WTC11 (cell line): ENCODE results near the gene TBC1D21.

Source experiments
- ATF2 ChIP-seq: sonication (generic); formaldehyde crosslinking; IDR thresholded peaks from 2 replicates; pipeline ENCODE4 v1.8.1; 2022; ENCODE audit warnings: low read depth, missing genetic modification reagents, borderline replicate concordance
- ELF4 ChIP-seq: sonication (generic); formaldehyde crosslinking; IDR thresholded peaks from 2 replicates; pipeline ENCODE4 v1.8.1; 2022; ENCODE audit warnings: low read depth, mild to moderate bottlenecking, moderate library complexity, missing genetic modification reagents
- FOXP4 ChIP-seq: sonication (generic); formaldehyde crosslinking; IDR thresholded peaks from 2 replicates; pipeline ENCODE4 v1.8.0; 2022; ENCODE audit warnings: mild to moderate bottlenecking, missing genetic modification reagents
- MAX ChIP-seq: sonication (generic); formaldehyde crosslinking; IDR thresholded peaks from 2 replicates; pipeline ENCODE4 v1.8.0; 2022; ENCODE audit warnings: mild to moderate bottlenecking, missing genetic modification reagents
- ZNF232 ChIP-seq: sonication (generic); formaldehyde crosslinking; IDR thresholded peaks from 2 replicates; pipeline ENCODE4 v1.8.0; 2022; ENCODE audit warnings: mild to moderate bottlenecking, missing genetic modification reagents
- TF ChIP-seq, protein P1 (sequence below): fragments of 200-600 bp; IDR thresholded peaks from 2 replicates; pipeline ENCODE4 v1.8.0; 2022; ENCODE audit warnings: antibody characterized with exemption
- TF ChIP-seq, protein P2 (sequence below): fragments of 250-450 bp; sonication (Bioruptor Pico); IDR thresholded peaks from 2 replicates; pipeline ENCODE4 v2.1.2; 2022; ENCODE audit warnings: mild to moderate bottlenecking, moderate library complexity
- TF ChIP-seq, protein P3 (sequence below): fragments of 250-450 bp; sonication (Bioruptor Pico); IDR thresholded peaks from 2 replicates; pipeline ENCODE4 v1.8.0; 2021; ENCODE audit warnings: mild to moderate bottlenecking
- TF ChIP-seq, protein P4 (sequence below): sonication (generic); formaldehyde crosslinking; conservative IDR thresholded peaks from 2 replicates; pipeline ENCODE4 v1.8.1; 2023; ENCODE audit warnings: mild to moderate bottlenecking, low read depth, missing genetic modification reagents, moderate library complexity
- TF ChIP-seq, protein P5 (sequence below): sonication (generic); formaldehyde crosslinking; IDR thresholded peaks from 2 replicates; pipeline ENCODE4 v1.8.0; 2023; ENCODE audit warnings: missing genetic modification reagents

GRCh38 chr15:73921254-73921925, 48.0 kb downstream of the TBC1D21 start:
- TF ChIP-seq FOXP4 (CRISPR knock-in tag) (no peak), ELF4 (CRISPR knock-in tag) (no peak), ATF2 (CRISPR knock-in tag) (no peak), ZNF232 (CRISPR knock-in tag) (no peak), MAX (no peak)
- TF ChIP-seq, protein P1, sequence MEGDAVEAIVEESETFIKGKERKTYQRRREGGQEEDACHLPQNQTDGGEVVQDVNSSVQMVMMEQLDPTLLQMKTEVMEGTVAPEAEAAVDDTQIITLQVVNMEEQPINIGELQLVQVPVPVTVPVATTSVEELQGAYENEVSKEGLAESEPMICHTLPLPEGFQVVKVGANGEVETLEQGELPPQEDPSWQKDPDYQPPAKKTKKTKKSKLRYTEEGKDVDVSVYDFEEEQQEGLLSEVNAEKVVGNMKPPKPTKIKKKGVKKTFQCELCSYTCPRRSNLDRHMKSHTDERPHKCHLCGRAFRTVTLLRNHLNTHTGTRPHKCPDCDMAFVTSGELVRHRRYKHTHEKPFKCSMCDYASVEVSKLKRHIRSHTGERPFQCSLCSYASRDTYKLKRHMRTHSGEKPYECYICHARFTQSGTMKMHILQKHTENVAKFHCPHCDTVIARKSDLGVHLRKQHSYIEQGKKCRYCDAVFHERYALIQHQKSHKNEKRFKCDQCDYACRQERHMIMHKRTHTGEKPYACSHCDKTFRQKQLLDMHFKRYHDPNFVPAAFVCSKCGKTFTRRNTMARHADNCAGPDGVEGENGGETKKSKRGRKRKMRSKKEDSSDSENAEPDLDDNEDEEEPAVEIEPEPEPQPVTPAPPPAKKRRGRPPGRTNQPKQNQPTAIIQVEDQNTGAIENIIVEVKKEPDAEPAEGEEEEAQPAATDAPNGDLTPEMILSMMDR, result no peak
- TF ChIP-seq, protein P2, sequence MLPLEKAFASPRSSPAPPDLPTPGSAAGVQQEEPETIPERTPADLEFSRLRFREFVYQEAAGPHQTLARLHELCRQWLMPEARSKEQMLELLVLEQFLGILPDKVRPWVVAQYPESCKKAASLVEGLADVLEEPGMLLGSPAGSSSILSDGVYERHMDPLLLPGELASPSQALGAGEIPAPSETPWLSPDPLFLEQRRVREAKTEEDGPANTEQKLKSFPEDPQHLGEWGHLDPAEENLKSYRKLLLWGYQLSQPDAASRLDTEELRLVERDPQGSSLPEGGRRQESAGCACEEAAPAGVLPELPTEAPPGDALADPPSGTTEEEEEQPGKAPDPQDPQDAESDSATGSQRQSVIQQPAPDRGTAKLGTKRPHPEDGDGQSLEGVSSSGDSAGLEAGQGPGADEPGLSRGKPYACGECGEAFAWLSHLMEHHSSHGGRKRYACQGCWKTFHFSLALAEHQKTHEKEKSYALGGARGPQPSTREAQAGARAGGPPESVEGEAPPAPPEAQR (CRISPR knock-in tag), result no peak
- TF ChIP-seq, protein P3, sequence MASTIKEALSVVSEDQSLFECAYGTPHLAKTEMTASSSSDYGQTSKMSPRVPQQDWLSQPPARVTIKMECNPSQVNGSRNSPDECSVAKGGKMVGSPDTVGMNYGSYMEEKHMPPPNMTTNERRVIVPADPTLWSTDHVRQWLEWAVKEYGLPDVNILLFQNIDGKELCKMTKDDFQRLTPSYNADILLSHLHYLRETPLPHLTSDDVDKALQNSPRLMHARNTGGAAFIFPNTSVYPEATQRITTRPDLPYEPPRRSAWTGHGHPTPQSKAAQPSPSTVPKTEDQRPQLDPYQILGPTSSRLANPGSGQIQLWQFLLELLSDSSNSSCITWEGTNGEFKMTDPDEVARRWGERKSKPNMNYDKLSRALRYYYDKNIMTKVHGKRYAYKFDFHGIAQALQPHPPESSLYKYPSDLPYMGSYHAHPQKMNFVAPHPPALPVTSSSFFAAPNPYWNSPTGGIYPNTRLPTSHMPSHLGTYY (CRISPR knock-in tag), result no peak
- TF ChIP-seq, protein P4, sequence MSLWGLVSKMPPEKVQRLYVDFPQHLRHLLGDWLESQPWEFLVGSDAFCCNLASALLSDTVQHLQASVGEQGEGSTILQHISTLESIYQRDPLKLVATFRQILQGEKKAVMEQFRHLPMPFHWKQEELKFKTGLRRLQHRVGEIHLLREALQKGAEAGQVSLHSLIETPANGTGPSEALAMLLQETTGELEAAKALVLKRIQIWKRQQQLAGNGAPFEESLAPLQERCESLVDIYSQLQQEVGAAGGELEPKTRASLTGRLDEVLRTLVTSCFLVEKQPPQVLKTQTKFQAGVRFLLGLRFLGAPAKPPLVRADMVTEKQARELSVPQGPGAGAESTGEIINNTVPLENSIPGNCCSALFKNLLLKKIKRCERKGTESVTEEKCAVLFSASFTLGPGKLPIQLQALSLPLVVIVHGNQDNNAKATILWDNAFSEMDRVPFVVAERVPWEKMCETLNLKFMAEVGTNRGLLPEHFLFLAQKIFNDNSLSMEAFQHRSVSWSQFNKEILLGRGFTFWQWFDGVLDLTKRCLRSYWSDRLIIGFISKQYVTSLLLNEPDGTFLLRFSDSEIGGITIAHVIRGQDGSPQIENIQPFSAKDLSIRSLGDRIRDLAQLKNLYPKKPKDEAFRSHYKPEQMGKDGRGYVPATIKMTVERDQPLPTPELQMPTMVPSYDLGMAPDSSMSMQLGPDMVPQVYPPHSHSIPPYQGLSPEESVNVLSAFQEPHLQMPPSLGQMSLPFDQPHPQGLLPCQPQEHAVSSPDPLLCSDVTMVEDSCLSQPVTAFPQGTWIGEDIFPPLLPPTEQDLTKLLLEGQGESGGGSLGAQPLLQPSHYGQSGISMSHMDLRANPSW (CRISPR knock-in tag), result no peak
- TF ChIP-seq, protein P5, sequence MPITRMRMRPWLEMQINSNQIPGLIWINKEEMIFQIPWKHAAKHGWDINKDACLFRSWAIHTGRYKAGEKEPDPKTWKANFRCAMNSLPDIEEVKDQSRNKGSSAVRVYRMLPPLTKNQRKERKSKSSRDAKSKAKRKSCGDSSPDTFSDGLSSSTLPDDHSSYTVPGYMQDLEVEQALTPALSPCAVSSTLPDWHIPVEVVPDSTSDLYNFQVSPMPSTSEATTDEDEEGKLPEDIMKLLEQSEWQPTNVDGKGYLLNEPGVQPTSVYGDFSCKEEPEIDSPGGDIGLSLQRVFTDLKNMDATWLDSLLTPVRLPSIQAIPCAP, result no peak
